HL-60/S4 (cell line): Measurements from ENCODE around the gene TMEM94.
"Not testable (repeated sequence)": the region's sequence is repeated elsewhere in the genome, so short reads cannot be mapped to it uniquely, and the experiment has no call there.

Experiments
- in situ Hi-C: fragments of 300-500 bp; cut with MboI; formaldehyde crosslinking; loops from 2 replicates; pipeline ENCODE4 v1.14.3; 2022; ENCODE audit warnings: low sequenced_read_pairs

Gene TMEM94

DNA sequence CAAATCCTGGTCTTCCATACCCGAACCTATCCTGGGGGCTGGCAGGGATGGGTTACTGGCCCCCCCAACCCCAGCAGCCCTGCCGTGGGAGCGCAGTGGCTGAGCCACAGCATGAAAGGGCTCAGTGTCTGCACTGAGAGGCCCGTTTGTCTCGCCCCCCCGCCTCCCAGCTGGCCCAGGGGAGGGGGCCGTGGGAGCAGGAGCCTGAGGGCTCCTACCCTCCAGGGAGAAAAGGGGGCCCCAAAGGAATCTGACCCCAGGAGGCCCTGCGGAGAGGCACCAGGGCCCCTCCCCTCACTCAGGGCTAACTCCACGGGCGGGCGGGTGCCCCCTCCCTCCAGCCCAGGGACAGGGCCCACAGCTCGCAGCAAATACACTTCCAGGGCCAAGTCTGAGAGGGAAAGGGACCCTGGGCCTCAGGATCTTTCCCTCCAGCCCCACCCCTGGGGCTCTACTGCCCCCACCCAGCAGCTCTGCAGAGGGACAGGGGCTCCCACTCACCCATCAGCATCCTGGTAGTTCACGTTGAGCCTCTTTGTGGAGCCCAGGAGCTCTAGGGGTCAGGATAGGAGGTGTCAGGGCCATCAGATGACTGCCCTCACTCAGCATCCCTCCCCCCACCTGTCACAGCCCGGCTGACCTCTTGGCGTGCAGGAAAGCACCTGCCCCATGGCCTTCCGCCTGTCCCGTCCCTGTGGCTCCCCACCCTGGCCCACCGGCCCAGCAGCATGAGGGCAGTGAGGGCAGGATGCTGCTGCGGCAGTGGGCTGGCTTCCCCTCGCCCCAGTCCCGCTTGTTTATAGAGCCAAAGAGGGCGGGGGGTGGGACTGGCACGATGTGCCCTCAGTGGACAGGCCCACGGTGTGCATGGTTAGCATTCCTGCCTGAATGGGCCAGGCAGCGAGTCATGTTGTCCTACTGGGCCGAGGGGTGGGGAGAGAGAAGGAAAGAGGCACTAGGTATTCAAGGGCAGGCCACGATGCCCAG, 51.6 kb downstream of the TMEM94 start:
- in situ Hi-C loops, result no loop called here

DNA sequence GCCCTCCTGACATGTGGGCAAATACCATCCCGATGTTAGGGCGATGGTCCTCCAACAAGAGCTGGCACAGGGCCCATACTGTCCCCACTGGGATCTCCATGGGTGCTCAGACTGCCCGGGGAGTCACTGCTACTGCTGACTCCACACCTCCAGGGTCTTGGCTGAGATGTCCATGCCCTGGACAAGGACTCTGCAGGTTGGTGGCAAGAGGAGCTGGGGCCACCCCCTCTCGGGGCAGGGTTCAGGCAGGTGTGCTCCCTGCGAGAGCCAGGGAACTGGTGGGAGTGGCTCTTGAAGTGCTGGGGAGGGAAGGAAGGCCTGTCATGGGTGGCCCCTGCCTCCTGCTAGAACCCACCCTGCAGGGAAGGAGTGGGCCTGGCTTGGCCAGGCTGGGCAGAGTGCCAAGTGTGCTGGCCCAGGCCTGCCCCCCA, 52.5 kb downstream of the TMEM94 start:
- in situ Hi-C loops, result no loop called here

DNA sequence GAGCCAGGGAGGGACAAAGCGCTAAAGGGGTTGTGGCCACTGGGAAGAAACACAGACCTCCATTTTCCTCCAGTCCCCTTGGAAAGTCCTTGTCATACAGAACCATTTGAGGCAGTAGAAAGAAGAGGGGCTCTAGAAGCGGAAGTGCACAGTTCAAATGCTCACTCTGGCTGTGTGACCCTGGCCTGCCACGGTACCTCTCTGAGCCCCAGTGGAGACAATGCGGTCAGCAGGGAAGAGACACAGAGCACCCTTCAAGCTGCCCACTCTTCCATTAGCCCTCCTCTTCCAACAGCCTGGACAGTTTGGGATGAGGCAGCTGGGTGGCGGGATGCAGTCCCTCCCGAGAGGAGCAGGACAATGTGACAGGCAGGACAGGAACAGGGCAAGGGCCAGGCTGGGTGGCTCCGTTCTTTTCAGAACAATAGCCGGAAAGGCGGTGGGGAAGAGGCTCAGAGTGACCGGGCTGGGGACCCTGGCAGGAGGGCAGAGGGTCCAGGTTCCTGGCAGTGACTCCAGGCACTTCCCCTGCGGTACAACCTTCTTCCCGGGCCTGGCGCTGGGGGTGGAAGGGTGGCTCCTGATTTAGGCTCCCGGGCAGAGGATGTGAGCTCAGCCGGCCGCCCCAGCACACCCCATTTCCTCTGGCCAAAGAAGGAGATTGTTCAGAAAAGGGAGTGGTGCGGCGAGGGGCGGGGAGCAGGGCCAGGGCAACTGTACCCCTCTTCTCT, 53.3 kb downstream of the TMEM94 start:
- in situ Hi-C loops, result loop anchor here (10.0 kb wide), 1 partner anchor 205 kb away; no protein-coding TSS in a partner anchor

DNA sequence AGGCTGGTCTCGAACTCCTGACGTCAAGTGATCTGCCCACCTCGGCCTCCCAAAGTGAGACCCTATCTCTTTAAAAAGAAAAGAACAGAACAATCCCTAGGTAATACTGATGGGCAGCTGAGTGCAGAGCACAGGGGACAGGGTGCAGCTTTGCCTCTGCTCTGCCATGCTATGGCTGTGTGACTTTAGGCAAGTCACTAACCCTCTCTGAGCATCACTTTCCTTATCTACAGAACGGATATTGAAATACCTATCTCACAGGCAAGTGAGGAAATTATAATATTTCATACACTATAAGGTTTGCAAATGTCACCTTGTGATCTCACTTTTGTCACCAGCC, 54.8 kb downstream of the TMEM94 start:
- in situ Hi-C loops, result loop anchor here (10.0 kb wide), 1 partner anchor 206 kb away; no protein-coding TSS in a partner anchor

- in situ Hi-C loops, result loop anchor here (10.0 kb wide), 1 partner anchor 207 kb away; no protein-coding TSS in a partner anchor
These were observed 55.5 kb downstream of the TMEM94 start for GRCh38 chr17:75511610-75512575.

DNA sequence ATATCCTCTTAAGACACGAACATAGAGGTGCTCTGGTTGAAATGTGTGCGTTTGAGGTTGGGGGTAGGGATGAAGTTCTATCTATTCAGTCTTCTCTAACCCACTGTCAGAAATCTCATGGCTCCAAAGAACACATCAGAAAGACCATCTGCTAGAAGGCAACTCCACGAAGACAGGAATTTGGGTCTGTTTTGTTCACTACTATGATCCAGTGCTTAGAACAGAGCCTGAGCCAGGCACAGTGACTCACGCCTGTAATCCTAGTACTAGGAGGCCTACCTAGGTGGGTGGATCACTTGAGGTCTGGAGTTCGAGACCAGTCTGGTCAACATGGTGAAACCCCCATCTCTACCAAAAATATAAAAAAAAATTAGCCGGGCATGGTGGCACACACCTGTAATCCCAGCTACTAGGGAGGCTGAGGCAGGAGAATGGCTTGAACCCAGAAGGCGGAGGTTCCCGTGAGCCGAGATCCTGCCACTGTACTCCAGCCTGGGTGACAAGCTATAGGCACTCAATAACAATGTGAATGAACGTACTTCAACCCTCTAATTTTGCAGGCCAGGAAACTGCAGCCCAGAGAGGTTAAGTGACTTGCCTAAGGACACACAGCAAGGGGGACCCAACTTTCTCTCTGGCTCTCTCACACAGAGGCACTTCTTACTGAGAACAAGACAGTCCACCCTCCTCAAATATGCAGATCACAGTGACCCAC, 56.6 kb downstream of the TMEM94 start:
- in situ Hi-C loops, result loop anchor here (10.0 kb wide), 1 partner anchor 208 kb away; no protein-coding TSS in a partner anchor

DNA sequence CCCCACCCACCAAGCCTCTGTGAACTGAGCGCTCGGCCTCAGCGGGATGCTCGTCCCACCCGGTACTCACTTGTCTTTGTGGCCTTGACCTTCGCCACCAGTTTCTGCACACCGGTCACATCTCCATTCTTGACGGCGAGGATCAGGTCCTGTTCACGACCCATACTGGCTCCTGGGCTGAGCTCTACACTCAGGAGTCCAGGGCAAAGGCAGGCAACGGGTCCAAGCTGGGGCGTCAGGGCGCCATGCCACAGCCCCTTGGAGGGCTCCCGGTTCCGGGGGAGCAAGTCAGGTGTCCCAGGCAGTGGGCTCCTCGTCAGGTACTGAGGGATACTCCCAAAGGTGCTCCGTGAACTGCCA, 57.2 kb downstream of the TMEM94 start:
- in situ Hi-C loops, result loop anchor here (10.0 kb wide), 1 partner anchor 209 kb away; no protein-coding TSS in a partner anchor

GRCh38 chr17:75514299-75514918, 58.0 kb downstream of the TMEM94 start:
- in situ Hi-C loops, result loop anchor here (10.0 kb wide), 1 partner anchor 210 kb away; no protein-coding TSS in a partner anchor

DNA sequence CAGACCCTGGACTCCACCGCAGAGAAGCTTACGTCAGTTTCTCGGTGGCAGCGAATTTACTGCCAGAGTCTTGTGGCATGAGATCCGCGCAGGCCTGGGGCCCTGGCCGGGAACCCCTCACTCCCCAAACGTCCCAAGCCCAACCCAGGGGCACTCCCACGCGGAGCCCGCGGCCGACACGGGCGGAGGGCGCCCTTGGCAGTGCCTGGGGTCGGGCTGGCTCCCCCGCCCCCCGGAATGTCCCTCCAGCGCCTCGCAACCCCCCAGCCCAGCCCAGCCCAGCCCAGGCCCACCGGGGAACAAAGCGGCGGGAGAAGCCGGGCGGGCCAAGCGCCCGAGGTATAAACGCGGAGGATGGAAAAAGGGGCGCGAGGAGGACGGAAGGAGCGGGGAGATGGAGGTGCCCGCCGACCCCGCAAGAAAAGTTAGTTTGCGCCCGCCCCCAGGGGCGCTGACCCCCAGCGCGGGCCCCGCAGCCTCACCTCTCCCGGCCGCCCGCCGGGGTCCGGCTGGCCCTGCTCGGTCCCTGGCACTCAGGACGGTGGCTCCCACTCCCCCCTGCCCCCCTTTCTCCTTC, 58.6 kb downstream of the TMEM94 start:
- in situ Hi-C loops, result loop anchor here (10.0 kb wide), 1 partner anchor 210 kb away; no protein-coding TSS in a partner anchor

DNA sequence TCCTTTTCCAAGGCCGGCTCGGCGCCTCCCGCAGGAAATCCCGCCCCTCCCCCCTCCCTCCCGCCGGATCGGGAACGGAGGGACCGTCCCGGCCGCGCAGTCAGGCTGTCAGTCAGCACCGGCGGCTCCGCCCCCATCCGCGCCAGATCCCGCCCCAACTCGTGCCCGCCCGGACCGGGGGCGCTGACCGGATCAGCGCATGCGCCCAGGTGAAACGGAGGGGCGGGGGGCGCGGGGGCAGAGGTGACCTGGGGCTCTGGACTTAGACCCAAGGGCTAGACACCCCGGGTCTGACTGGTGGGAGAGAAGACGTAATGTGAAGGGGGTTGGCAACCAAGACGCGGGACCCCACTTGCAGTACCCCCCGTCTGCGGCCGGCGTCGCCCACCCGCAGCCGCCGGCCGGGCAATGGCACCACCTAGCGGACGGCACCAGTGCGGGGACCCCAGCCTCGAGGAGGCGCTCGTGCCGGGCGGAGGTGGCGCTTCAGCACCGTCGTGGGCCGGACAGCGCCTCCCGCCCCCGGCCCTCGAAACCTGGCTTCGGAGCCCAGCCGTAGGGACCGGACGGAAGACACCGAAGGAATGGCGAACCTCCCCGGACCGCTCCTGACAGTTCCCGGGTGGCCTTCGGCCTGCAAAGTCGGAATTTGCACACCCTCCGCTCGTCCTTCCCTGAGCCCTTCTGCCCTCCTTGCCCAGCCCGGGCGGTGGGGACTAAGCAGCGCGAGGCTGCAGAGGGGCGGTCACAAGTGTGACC, 59.2 kb downstream of the TMEM94 start, which contains the start of gene CASKIN2:
TSS of gene CASKIN2 (minus strand) at position 42 of the 759 bp plus-strand sequence. CDS start 1,733 bp downstream, outside the sequence.
- in situ Hi-C loops, result loop anchor here (10.0 kb wide), 1 partner anchor 211 kb away; no protein-coding TSS in a partner anchor

GRCh38 chr17:75516255-75516618, 59.8 kb downstream of the TMEM94 start, which contains the start of gene TSEN54:
Gene TSEN54 (plus strand): TSS chr17:75516528. CDS start chr17:75516561, 33 bp downstream.
- in situ Hi-C loops, result loop anchor here (10.0 kb wide), 1 partner anchor 211 kb away; no protein-coding TSS in a partner anchor

DNA sequence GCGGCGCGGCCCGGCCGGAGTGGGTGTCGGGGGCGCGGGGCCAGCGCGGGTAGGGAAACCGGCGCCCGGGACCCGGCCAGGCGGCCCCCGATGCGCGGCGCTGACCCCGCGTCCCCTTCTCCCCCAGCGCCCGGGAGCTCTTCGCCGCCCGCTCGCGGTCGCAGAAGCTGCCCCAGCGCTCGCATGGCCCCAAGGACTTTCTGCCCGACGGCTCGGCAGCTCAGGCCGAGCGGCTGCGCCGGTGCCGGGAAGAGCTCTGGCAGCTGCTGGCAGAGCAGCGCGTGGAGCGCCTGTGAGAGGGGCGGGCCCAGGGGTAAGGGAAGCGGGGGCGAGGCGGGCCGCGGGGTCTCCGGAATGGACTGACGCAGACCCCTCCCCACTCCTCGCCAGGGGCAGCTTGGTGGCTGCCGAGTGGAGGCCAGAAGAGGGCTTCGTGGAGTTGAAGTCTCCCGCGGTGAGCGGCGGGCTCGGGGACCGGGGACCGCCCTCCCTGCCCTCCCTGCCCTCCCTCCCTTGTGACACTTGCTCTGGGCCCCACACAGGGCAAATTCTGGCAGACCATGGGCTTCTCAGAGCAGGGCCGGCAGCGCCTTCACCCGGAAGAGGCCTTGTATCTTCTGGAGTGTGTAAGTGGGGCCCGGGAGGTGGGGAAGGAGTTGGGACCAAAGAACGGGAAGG, 60.3 kb downstream of the TMEM94 start:
- in situ Hi-C loops, result loop anchor here (10.0 kb wide), 1 partner anchor 212 kb away; no protein-coding TSS in a partner anchor

GRCh38 chr17:75517297-75517865, 60.9 kb downstream of the TMEM94 start:
- in situ Hi-C loops, result loop anchor here (10.0 kb wide), 1 partner anchor 213 kb away; no protein-coding TSS in a partner anchor

DNA sequence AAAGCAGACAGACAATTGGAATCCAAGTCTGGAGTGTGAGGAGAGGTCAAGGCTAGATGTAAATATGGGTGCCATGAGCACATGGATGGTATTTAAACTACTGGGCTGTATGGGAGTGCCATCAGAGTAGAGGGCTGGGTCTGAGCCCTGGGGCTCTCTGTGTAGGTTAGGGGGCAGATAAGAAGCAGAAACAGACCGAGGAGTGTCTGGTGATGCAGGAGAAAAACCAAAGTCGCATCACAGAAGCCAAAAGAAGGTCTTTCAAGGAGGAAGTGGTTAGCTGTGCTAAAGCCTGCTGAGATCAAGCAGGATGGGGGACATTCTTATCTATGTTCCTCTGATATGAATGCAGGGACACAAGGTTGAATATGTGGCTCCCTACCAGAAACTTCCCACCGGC, 61.8 kb downstream of the TMEM94 start:
- in situ Hi-C loops, result loop anchor here (10.0 kb wide), 1 partner anchor 213 kb away; no protein-coding TSS in a partner anchor

- in situ Hi-C loops, result loop anchor here (10.0 kb wide), 1 partner anchor 214 kb away; no protein-coding TSS in a partner anchor
These were observed 62.6 kb downstream of the TMEM94 start for GRCh38 chr17:75518983-75519537.

DNA sequence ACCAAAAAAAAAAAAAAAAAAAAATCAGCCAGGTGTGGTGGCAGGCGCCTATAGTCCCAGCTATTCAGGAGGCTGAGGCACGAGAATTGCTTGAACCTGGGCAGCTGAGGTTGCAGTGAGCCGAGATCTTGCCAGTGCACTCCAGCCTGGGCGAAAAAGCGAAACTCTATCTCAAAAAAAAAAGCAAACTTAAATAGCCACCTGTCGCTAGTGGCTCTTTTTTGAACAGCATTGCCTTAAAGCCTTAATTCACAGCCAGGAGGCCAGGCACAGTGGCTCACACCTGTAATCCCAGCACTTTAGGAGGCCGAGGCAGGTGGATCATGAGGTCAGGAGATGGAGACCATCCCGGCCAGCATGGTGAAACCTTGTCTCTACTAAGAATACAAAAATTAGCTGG, 64.0 kb downstream of the TMEM94 start:
- in situ Hi-C loops, result not testable (repeated sequence)
